IMR-90 (cell line): ENCODE measurements around the gene TAS2R14. TPM values are rescaled to one million over a fixed set of nuclear protein-coding genes. Genes with fewer than 3 reads are reported as not detected.

ENCODE experiments used
- ATAC-seq: fragments of 200-7000 bp; cut with Tn5 transposase; 2 replicates; pipeline ENCODE4 v1.9.1; 2020; ENCODE audit warnings: low read depth, mild to moderate bottlenecking, moderate library complexity
- BruUV-seq: library from RNA; stranded (reverse); fragments of 400-500 nt; replicated peaks from 2 replicates; lab custom pipeline; 2021; lab: Mats Ljungman, UMichigan
- CTCF ChIA-PET: fragments of 300-600 bp; formaldehyde crosslinking; extraction: SDS; loops from one replicate; lab custom pipeline; 2021; ENCODE audit warnings: antibody characterized with exemption; lab: Yijun Ruan, JAX
- POLR2A ChIA-PET: fragments of 300-600 bp; sonication (Branson Sonifier 250); formaldehyde crosslinking; loops from one replicate; lab custom pipeline; 2022; ENCODE audit warnings: antibody characterized with exemption; ENCODE audit not compliant: unreplicated experiment; lab: Charles Lee
- DNase-seq: peaks from one replicate; pipeline ENCODE4 v3.0.0; 2013
- H2AFZ ChIP-seq: replicated peaks from 2 replicates; pipeline ENCODE3; 2013; ENCODE audit warnings: low read length, mild to moderate bottlenecking; ENCODE audit not compliant: poor library complexity
- H2AK5ac ChIP-seq: 2 replicates; pipeline ENCODE4 v1.6.1; 2013; ENCODE audit warnings: low read depth, low read length, inconsistent platforms
- H2AK9ac ChIP-seq: replicated peaks from 2 replicates; pipeline ENCODE3; 2013; ENCODE audit warnings: mild to moderate bottlenecking, low read depth, low read length, moderate library complexity; ENCODE audit not compliant: poor library complexity
- H2BK120ac ChIP-seq: 2 replicates; pipeline ENCODE4 v1.6.1; 2013; ENCODE audit warnings: low read depth, low read length, inconsistent platforms
- H2BK15ac ChIP-seq: 3 replicates; pipeline ENCODE4 v1.6.1; 2013; ENCODE audit warnings: low read depth, low read length, inconsistent platforms
- H2BK20ac ChIP-seq: 2 replicates; pipeline ENCODE4 v1.6.1; 2013; ENCODE audit warnings: low read depth, mild to moderate bottlenecking, inconsistent platforms, low read length, moderate library complexity
- H2BK5ac ChIP-seq: 2 replicates; pipeline ENCODE4 v1.6.1; 2013; ENCODE audit warnings: mild to moderate bottlenecking, low read depth, low read length, inconsistent platforms; ENCODE audit not compliant: poor library complexity, severe bottlenecking
- H3K14ac ChIP-seq: replicated peaks from 2 replicates; pipeline ENCODE4 v1.6.1; 2013; ENCODE audit warnings: low read depth, low read length, inconsistent platforms
- H3K18ac ChIP-seq: 2 replicates; pipeline ENCODE4 v1.6.1; 2013; ENCODE audit warnings: low read depth, low read length, control low read depth
- H3K23ac ChIP-seq: 2 replicates; pipeline ENCODE4 v1.6.1; 2013; ENCODE audit warnings: low read depth, low read length, inconsistent platforms
- H3K27ac ChIP-seq: 2 replicates; pipeline ENCODE4 v1.5.1; 2013; ENCODE audit warnings: mild to moderate bottlenecking, control low read depth, low read length; ENCODE audit not compliant: insufficient read depth
- H3K27me3 ChIP-seq: 2 replicates; pipeline ENCODE4 v1.6.1; 2013; ENCODE audit warnings: low read length; ENCODE audit not compliant: control insufficient read depth, insufficient read depth
- H3K36me3 ChIP-seq: 2 replicates; pipeline ENCODE4 v1.6.1; 2013; ENCODE audit warnings: low read length, mixed read lengths; ENCODE audit not compliant: control insufficient read depth, insufficient read depth
- H3K4ac ChIP-seq: 2 replicates; pipeline ENCODE4 v1.6.1; 2013; ENCODE audit warnings: low read depth, low read length, inconsistent platforms
- H3K4me1 ChIP-seq: 2 replicates; pipeline ENCODE4 v1.6.1; 2013; ENCODE audit warnings: low read length, mixed read lengths; ENCODE audit not compliant: control insufficient read depth, insufficient read depth
- H3K4me2 ChIP-seq: 2 replicates; pipeline ENCODE4 v1.6.1; 2013; ENCODE audit warnings: low read depth, mild to moderate bottlenecking, control low read depth, low read length, moderate library complexity
- H3K4me3 ChIP-seq: 2 replicates; pipeline ENCODE4 v1.5.1; 2013; ENCODE audit warnings: low read depth, mild to moderate bottlenecking, control low read depth, low read length, moderate library complexity; ENCODE audit not compliant: insufficient read depth
- H3K56ac ChIP-seq: 2 replicates; pipeline ENCODE4 v1.6.1; 2013; ENCODE audit warnings: low read length, inconsistent platforms; ENCODE audit not compliant: insufficient read depth; ENCODE audit errors: extremely low read depth
- H3K79me1 ChIP-seq, 2 experiments: 2 replicates each; pipeline ENCODE4 v1.6.1; 2013; ENCODE audit warnings: low read length in 2 of 2, inconsistent platforms in 1 of 2, low read depth in 1 of 2
- H3K9ac ChIP-seq: 2 replicates; pipeline ENCODE4 v1.6.1; 2013; ENCODE audit warnings: low read depth, low read length, control low read depth
- H3K9me1 ChIP-seq: 2 replicates; pipeline ENCODE4 v1.6.1; 2013; ENCODE audit warnings: low read length, inconsistent platforms; ENCODE audit not compliant: insufficient read depth
- H3K9me3 ChIP-seq: 2 replicates; pipeline ENCODE4 v1.6.1; 2013; ENCODE audit warnings: low read length; ENCODE audit not compliant: control insufficient read depth, insufficient read depth
- H4K20me1 ChIP-seq: 2 replicates; pipeline ENCODE4 v1.6.1; 2013; ENCODE audit warnings: low read length, inconsistent platforms; ENCODE audit not compliant: insufficient read depth
- H4K5ac ChIP-seq: 2 replicates; pipeline ENCODE4 v1.6.1; 2013; ENCODE audit warnings: mild to moderate bottlenecking, low read depth, low read length, control low read depth
- H4K8ac ChIP-seq, 2 experiments: 2 replicates each; pipeline ENCODE4 v1.6.1; 2013; ENCODE audit warnings: low read depth in 2 of 2, low read length in 2 of 2, control low read depth in 1 of 2, inconsistent platforms in 1 of 2
- H4K91ac ChIP-seq: 2 replicates; pipeline ENCODE4 v1.6.1; 2013; ENCODE audit warnings: low read depth, low read length, inconsistent platforms; ENCODE audit not compliant: insufficient read depth
- RFX5 ChIP-seq: IDR thresholded peaks from 2 replicates; pipeline ENCODE4 v1.8.0; 2012; ENCODE audit warnings: low read depth, mild to moderate bottlenecking, low read length, moderate library complexity
- dilution Hi-C: fragments of 300-500 bp; cut with HindIII; formaldehyde crosslinking; loops from one replicate; pipeline ENCODE4 v1.14.3; 2018; ENCODE audit warnings: low sequenced_read_pairs; ENCODE audit not compliant: unreplicated experiment
- in situ Hi-C: fragments of 300-500 bp; cut with MboI; formaldehyde crosslinking; loops from 3 replicates; pipeline ENCODE4 v1.14.3; 2019; ENCODE audit warnings: low sequenced_read_pairs, inconsistent platforms, mixed read lengths
- intact Hi-C: fragments of 100-400 bp; cut with micrococcal nuclease; formaldehyde crosslinking; loops from 2 replicates; pipeline ENCODE4 v1.10.0; 2022
- polyA plus RNA-seq, 3 experiments: library from polyadenylated mRNA; depleted of rRNA; stranded (reverse); fragments of >200 nt; gene quantifications; 2 replicates each; pipeline ENCODE4 v1.2.3, GENCODE V29; 2012; ENCODE audit warnings: low replicate concordance in 1 of 3
- total RNA-seq: library from RNA; depleted of rRNA; stranded (reverse); fragments of >200 nt; gene quantifications from 2 replicates; pipeline ENCODE4 v1.2.3, GENCODE V29; 2012; rRNA removed

The TAS2R14 gene
- total and polyA plus RNA-seq, 2 of the 4 experiments (the other 2 are of a cell fraction): 1.6 to 2.0 TPM

GRCh38 chr12:10889226-10889625, 49.8 kb downstream of the TAS2R14 start:
- Histone ChIP-seq H3K79me1 (no peaks in the 10 kb centered on the region), H3K23ac (no peak overlapping the region), H2BK5ac (no peak overlapping the region), H4K8ac (no peak overlapping the region), H2AK5ac (no peak overlapping the region), H3K27me3 (no peaks in the 10 kb centered on the region), H4K91ac (no peak overlapping the region), H3K9ac (no peak overlapping the region), H3K4me2 (no peak overlapping the region), H3K9me1 (peaks cover 3% of the 10 kb centered on the region; the same call in 1 of the 2 replicates), H3K56ac (no peak overlapping the region), H2BK120ac (no peak overlapping the region), H3K4me3 (no peak overlapping the region), H2BK20ac (no peak overlapping the region), H2BK15ac (no peak overlapping the region), H3K4ac (no peak overlapping the region), H2AK9ac (no peak overlapping the region), H3K4me1 (no peaks in the 10 kb centered on the region), H4K20me1 (no peaks in the 10 kb centered on the region), H4K5ac (no peak overlapping the region), H3K9me3 (no peaks in the 10 kb centered on the region), H3K14ac (no peak overlapping the region), H2AFZ (no peak overlapping the region), H3K18ac (no peak overlapping the region), H3K36me3 (no peaks in the 10 kb centered on the region), H3K27ac (no peak overlapping the region)
- no peak for TF ChIP-seq RFX5
- intact Hi-C loops (no loop called here), in situ Hi-C loops (no loop called here), dilution Hi-C loops (no loop called here)
- ChIA-PET CTCF (no interaction called here), POLR2A (no interaction called here)
- ATAC-seq (no peak), DNase-seq (no peak)
- no TSS peak for BruUV-seq

Other genes starting within 250 kb of the TAS2R14 start
- gene YBX3, start 215.9 kb downstream of the TAS2R14 start, total RNA-seq: 33.7 and 60.8 TPM in 2 replicates
- 131 and 132 TPM in 2 replicates for gene YBX3, start 215.9 kb downstream of the TAS2R14 start, polyA plus RNA-seq (2012; rRNA removed)
- not detected in 2 replicates for gene TAS2R7, start 136.6 kb downstream of the TAS2R14 start, total RNA-seq
- gene TAS2R7, start 136.6 kb downstream of the TAS2R14 start, polyA plus RNA-seq (2012; rRNA removed): not detected in 2 replicates
- gene TAS2R8, start 132.0 kb downstream of the TAS2R14 start, total RNA-seq: not detected in 2 replicates
- gene TAS2R8, start 132.0 kb downstream of the TAS2R14 start, polyA plus RNA-seq (2012; rRNA removed): not detected in 2 replicates
- under 0.01 TPM in 1 of 2 replicates, not detected in the other for gene TAS2R9, start 129.1 kb downstream of the TAS2R14 start, total RNA-seq
- gene TAS2R9, start 129.1 kb downstream of the TAS2R14 start, polyA plus RNA-seq (2012; rRNA removed): not detected in 2 replicates
- gene TAS2R10, start 112.9 kb downstream of the TAS2R14 start, total RNA-seq: 0.36 and 1.1 TPM in 2 replicates
- 0.07 TPM in 1 of 2 replicates, not detected in the other for gene TAS2R10, start 112.9 kb downstream of the TAS2R14 start, polyA plus RNA-seq (2012; rRNA removed)
- gene PRR4, start 89.8 kb downstream of the TAS2R14 start, total RNA-seq: 0.72 and 0.83 TPM in 2 replicates
- 1.7 and 1.9 TPM in 2 replicates for gene PRR4, start 89.8 kb downstream of the TAS2R14 start, polyA plus RNA-seq (2012; rRNA removed)
- 16.7 and 18.8 TPM in 2 replicates for gene PRH1, start 55.0 kb downstream of the TAS2R14 start, total RNA-seq
- gene PRH1, start 55.0 kb downstream of the TAS2R14 start, polyA plus RNA-seq (2012; rRNA removed): 2.3 and 3.0 TPM in 2 replicates
- gene TAS2R13, start 29.7 kb downstream of the TAS2R14 start, total RNA-seq: 0.90 and 1.4 TPM in 2 replicates
- 0.03 TPM in 1 of 2 replicates, not detected in the other for gene TAS2R13, start 29.7 kb downstream of the TAS2R14 start, polyA plus RNA-seq (2012; rRNA removed)
- 0.28 TPM in 1 of 2 replicates, not detected in the other for gene PRH2, start 10.0 kb downstream of the TAS2R14 start, total RNA-seq
- 0.34 TPM in 1 of 2 replicates, not detected in the other for gene PRH2, start 10.0 kb downstream of the TAS2R14 start, polyA plus RNA-seq (2012; rRNA removed)
- 2.3 and 4.4 TPM in 2 replicates for gene TAS2R50, start 47.6 kb upstream of the TAS2R14 start, total RNA-seq
- gene TAS2R50, start 47.6 kb upstream of the TAS2R14 start, polyA plus RNA-seq (2012; rRNA removed): not detected in 2 replicates
- 3.4 and 3.9 TPM in 2 replicates for gene TAS2R20, start 59.0 kb upstream of the TAS2R14 start, total RNA-seq
- 0.24 and 0.36 TPM in 2 replicates for gene TAS2R20, start 59.0 kb upstream of the TAS2R14 start, polyA plus RNA-seq (2012; rRNA removed)
- gene TAS2R19, start 83.4 kb upstream of the TAS2R14 start, total RNA-seq: 5.0 and 8.1 TPM in 2 replicates
- gene TAS2R19, start 83.4 kb upstream of the TAS2R14 start, polyA plus RNA-seq (2012; rRNA removed): 0.24 and 0.29 TPM in 2 replicates
- 4.3 and 8.6 TPM in 2 replicates for gene TAS2R31, start 92.1 kb upstream of the TAS2R14 start, total RNA-seq
- gene TAS2R31, start 92.1 kb upstream of the TAS2R14 start, polyA plus RNA-seq (2012; rRNA removed): 0.10 and 0.24 TPM in 2 replicates
- gene TAS2R46, start 123.0 kb upstream of the TAS2R14 start, total RNA-seq: 3.3 and 4.7 TPM in 2 replicates
- gene TAS2R46, start 123.0 kb upstream of the TAS2R14 start, polyA plus RNA-seq (2012; rRNA removed): 0.09 TPM in 1 of 2 replicates, not detected in the other
- 0.90 and 1.9 TPM in 2 replicates for gene TAS2R43, start 153.1 kb upstream of the TAS2R14 start, total RNA-seq
- gene TAS2R43, start 153.1 kb upstream of the TAS2R14 start, polyA plus RNA-seq (2012; rRNA removed): not detected in 2 replicates
- 5.0 and 7.2 TPM in 2 replicates for gene TAS2R30, start 195.4 kb upstream of the TAS2R14 start, total RNA-seq
- gene TAS2R30, start 195.4 kb upstream of the TAS2R14 start, polyA plus RNA-seq (2012; rRNA removed): 0.03 TPM in 1 of 2 replicates, not detected in the other
- 2.7 and 4.7 TPM in 2 replicates for gene SMIM10L1, start 231.9 kb upstream of the TAS2R14 start, total RNA-seq
- gene SMIM10L1, start 231.9 kb upstream of the TAS2R14 start, polyA plus RNA-seq (2012; rRNA removed): 4.5 and 5.3 TPM in 2 replicates
- gene TAS2R42, start 247.7 kb upstream of the TAS2R14 start, total RNA-seq: not detected in 2 replicates
- not detected in 2 replicates for gene TAS2R42, start 247.7 kb upstream of the TAS2R14 start, polyA plus RNA-seq (2012; rRNA removed)